ENCODE data around the gene KIF2A. TPM values are rescaled to one million over a fixed set of nuclear protein-coding genes. Genes with fewer than 3 reads are reported as not detected.
A peak's percentile ranks its signal among the peaks of the same experiment; 100 is the strongest.

The KIF2A gene
- total and polyA plus RNA-seq, 2 of the 4 experiments (the other 2 are of a cell fraction): 23.6 to 37.3 TPM

DNA sequence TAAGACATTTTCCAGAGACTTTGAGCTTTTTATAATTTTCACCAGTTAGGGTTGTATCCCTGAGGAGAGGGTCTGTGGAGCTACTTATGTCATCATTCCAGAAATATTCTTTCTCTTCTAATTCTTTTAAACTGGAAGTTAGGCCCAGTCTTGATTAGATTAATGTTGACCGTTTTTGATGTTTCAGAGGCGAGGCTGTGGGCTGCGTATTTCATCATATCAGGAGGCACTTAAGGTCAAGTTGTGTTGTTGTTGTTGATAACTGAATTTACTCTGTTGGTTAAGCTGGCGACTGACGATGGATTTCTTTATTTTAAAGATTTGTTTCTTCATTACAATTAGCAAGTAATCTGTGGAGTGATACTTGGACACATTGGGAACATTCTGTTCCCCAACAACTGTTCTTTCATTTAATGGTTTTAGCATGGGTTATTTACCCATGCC is 126.6 kb downstream of the KIF2A start:
- H2BK15ac ChIP-seq (ENCODE audit: low read depth, low read length): no peak overlapping the region
- H3K18ac ChIP-seq (ENCODE audit: low read depth, low read length): no peak overlapping the region
- no peaks in the 10 kb centered on the region; the same call in none of the 2 replicates for H4K20me1 ChIP-seq (ENCODE audit: insufficient read depth, low read length)
- no CpG with 5 or more reads among the region's 5 CpGs for WGBS, 2 experiments (ENCODE audit: extremely low coverage in 2 of 2, insufficient read length in 1 of 2)
- H3K9me3 ChIP-seq (ENCODE audit: control insufficient read depth, insufficient read depth, low read length): no peaks in the 10 kb centered on the region
- no peak overlapping the region for H3K4me3 ChIP-seq (ENCODE audit: insufficient read depth, low read depth, low read length)
- no peak overlapping the region for H4K91ac ChIP-seq (ENCODE audit: insufficient read depth, low read depth, low read length)
- intact Hi-C loops (cut with micrococcal nuclease) (no loop called here), in situ Hi-C loops (cut with MboI; ENCODE audit: low sequenced_read_pairs) (no loop called here), dilution Hi-C loops (cut with HindIII; ENCODE audit: low sequenced_read_pairs, unreplicated experiment) (no loop called here)
- H2AK9ac ChIP-seq (replicated peaks; ENCODE audit: low read depth, low read length, poor library complexity): no peak overlapping the region
- ChIA-PET POLR2A (ENCODE audit: unreplicated experiment) (no interaction called here), CTCF (interaction anchor here (0.8 kb wide), 1 partner anchor 54 kb away, joined by 5 read pairs; no protein-coding TSS in a partner anchor)
- no peak overlapping the region for H2AK5ac ChIP-seq (ENCODE audit: low read depth, low read length)
- no peaks in the 10 kb centered on the region for H3K9me1 ChIP-seq (ENCODE audit: insufficient read depth, low read length)
- ATAC-seq (ENCODE audit: low read depth) (no peak), DNase-seq (no peak)
- H4K8ac ChIP-seq (ENCODE audit: low read depth in 2 of 2, low read length in 2 of 2): no peak overlapping the region
- no peaks in the 10 kb centered on the region for H3K36me3 ChIP-seq (ENCODE audit: control insufficient read depth, insufficient read depth, low read length)
- 0 out of 2 replicates have a peak, but pooled peaks have one; percentile 13 for TF ChIP-seq CEBPB (IDR thresholded peaks at IDR 0.05; ENCODE audit: low read depth, low read length)
- no peak for TF ChIP-seq CTCF (conservative IDR thresholded peaks at IDR 0.05; ENCODE audit: low read depth, low read length)
- H3K27ac ChIP-seq (ENCODE audit: insufficient read depth, low read length): no peak overlapping the region
- no peak overlapping the region for H4K5ac ChIP-seq (ENCODE audit: low read depth, low read length)
- H2BK120ac ChIP-seq (ENCODE audit: low read depth, low read length): no peak overlapping the region
- no peak overlapping the region for H2AFZ ChIP-seq (replicated peaks; ENCODE audit: low read length, poor library complexity)
- BruUV-seq (replicated peaks): no TSS peak
- no peak overlapping the region for H3K23ac ChIP-seq (ENCODE audit: low read depth, low read length)
- H3K14ac ChIP-seq (replicated peaks; ENCODE audit: low read depth, low read length): no peak overlapping the region
- no peak overlapping the region for H3K4ac ChIP-seq (ENCODE audit: low read depth, low read length)
- no peak overlapping the region for H2BK20ac ChIP-seq (ENCODE audit: low read depth, low read length)
- H3K4me2 ChIP-seq (ENCODE audit: low read depth, low read length): no peak overlapping the region
- no peaks in the 10 kb centered on the region for H3K27me3 ChIP-seq (ENCODE audit: control insufficient read depth, insufficient read depth, low read length)
- H2BK5ac ChIP-seq (ENCODE audit: low read depth, low read length, poor library complexity, severe bottlenecking): no peak overlapping the region
- peaks cover 28 to 50% of the 10 kb centered on the region in 2 experiments for H3K79me1 ChIP-seq (ENCODE audit: low read depth in 1 of 2, low read length in 2 of 2)
- H3K56ac ChIP-seq (ENCODE audit: extremely low read depth, insufficient read depth, low read length): no peak overlapping the region
- no peaks in the 10 kb centered on the region for H3K4me1 ChIP-seq (ENCODE audit: control insufficient read depth, insufficient read depth, low read length)
- no peak overlapping the region for H3K9ac ChIP-seq (ENCODE audit: low read depth, low read length)

Other genes starting within 250 kb of the KIF2A start
- gene DIMT1, start 97.7 kb downstream of the KIF2A start, total RNA-seq (2012; rRNA removed): 45.3 and 46.4 TPM in 2 replicates
- gene DIMT1, start 97.7 kb downstream of the KIF2A start, polyA plus RNA-seq (2012; rRNA removed): 22.3 and 27.5 TPM in 2 replicates
- gene IPO11, start 106.6 kb downstream of the KIF2A start, total RNA-seq (2012; rRNA removed): 34.4 and 40.0 TPM in 2 replicates
- gene IPO11, start 106.6 kb downstream of the KIF2A start, polyA plus RNA-seq (2012; rRNA removed): 8.3 and 12.6 TPM in 2 replicates

Measured in IMR-90 (cell line).